ENCODE measurements around the gene LACTB. TPM values are rescaled to one million over a fixed set of nuclear protein-coding genes. Genes with fewer than 3 reads are reported as not detected.

Gene LACTB
- total and polyA plus RNA-seq, 11 donors: 17.9 to 31.0 (median 22.7) TPM

GRCh38 chr15:63160638-63161037, 39.0 kb downstream of the LACTB start:
- no peak for ATAC-seq
- Histone ChIP-seq H3K27ac (no peak overlapping the region), H3K36me3 (peaks cover 0 to 3% (median 0%) of the 10 kb centered on the region in 9 donors), H3K4me3 (no peak overlapping the region), H3K27me3 (no peaks in the 10 kb centered on the region), H3K9me3 (no peaks in the 10 kb centered on the region), H3K4me1 (peaks cover 0 to 15% (median 5%) of the 10 kb centered on the region in 12 donors)
- no peak for TF ChIP-seq CTCF (IDR thresholded peaks at IDR 0.05)
- TF ChIP-seq POLR2A (IDR thresholded peaks at IDR 0.05): no peak
- DNase-seq: no peak
- intact Hi-C loops (cut with DNase I): loop anchor here in 1 of 10 donors (10.0 kb wide), 1 partner anchor 254 kb away; no protein-coding TSS in a partner anchor

- H3K27me3 ChIP-seq: no peaks in the 10 kb centered on the region
These were observed 41.6 kb downstream of the LACTB start for GRCh38 chr15:63163217-63163616.

DNA sequence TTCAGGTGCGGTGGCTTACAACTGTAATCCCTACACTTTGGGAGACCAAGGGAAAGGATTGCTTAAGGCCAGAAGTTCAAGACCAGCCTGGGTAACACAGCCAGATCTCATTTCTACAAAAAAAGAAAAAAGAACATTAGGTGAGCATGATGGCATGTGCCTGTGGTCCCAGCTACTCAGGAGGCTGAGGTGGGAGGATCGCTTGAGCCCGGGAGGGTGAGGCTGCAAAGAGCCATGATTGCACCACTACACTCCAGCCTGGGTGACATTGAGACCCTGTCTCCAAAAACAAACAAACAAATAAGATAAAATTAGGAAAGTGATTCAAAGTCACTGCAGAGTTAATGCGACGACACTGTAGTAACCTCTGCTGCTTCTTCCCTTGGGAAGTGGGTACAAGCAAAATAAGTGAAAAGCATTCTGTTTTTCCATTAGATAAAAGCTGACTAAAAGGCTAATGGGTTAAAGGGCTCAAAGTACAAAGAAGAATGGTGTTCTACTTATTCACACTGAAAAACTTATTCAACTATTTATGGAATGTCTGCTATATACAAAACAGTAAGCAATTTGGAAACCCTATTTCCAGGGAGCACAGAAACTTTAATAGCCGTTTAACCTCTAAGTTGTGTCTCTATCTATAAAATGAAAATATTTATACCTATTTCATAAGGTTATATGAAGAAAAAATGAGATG, 43.7 kb downstream of the LACTB start:
- intact Hi-C loops (cut with DNase I): loop anchor here in 1 of 10 donors (10.0 kb wide), 1 partner anchor 249 kb away; no protein-coding TSS in a partner anchor
- TF ChIP-seq POLR2A (IDR thresholded peaks at IDR 0.05): no peak
- TF ChIP-seq CTCF (IDR thresholded peaks at IDR 0.05): no peak
- H3K27me3 ChIP-seq: no peaks in the 10 kb centered on the region
- H3K27ac ChIP-seq: no peak overlapping the region
- no peaks in the 10 kb centered on the region for H3K9me3 ChIP-seq
- H3K4me3 ChIP-seq: no peak overlapping the region
- peaks cover 0 to 3% (median 0%) of the 10 kb centered on the region in 9 donors for H3K36me3 ChIP-seq
- 87 to 94% (median 90%) methylated on average over 6 of the region's 6 CpGs for WGBS, 4 donors
- H3K4me1 ChIP-seq: no peaks in the 10 kb centered on the region
- DNase-seq (no peak), ATAC-seq (no peak)

More at GRCh38 chr15:63163217-63163616, 41.6 kb downstream of the LACTB start:
- TF ChIP-seq POLR2A (IDR thresholded peaks at IDR 0.05): no peak
- no peak for TF ChIP-seq CTCF (IDR thresholded peaks at IDR 0.05)
- WGBS, 4 donors: 87 to 96% (median 92%) methylated on average over 3 to 4 of the region's 4 CpGs
- intact Hi-C loops (cut with DNase I): loop anchor here in 1 of 10 donors (10.0 kb wide), 1 partner anchor 252 kb away; no protein-coding TSS in a partner anchor
- no peak overlapping the region for H3K4me3 ChIP-seq
- ATAC-seq (no peak), DNase-seq (no peak)
- H3K27ac ChIP-seq: no peak overlapping the region
- no peaks in the 10 kb centered on the region for H3K9me3 ChIP-seq
- peaks cover 0 to 4% (median 0%) of the 10 kb centered on the region in 12 donors for H3K4me1 ChIP-seq
- peaks cover 0 to 3% (median 0%) of the 10 kb centered on the region in 9 donors for H3K36me3 ChIP-seq

DNA sequence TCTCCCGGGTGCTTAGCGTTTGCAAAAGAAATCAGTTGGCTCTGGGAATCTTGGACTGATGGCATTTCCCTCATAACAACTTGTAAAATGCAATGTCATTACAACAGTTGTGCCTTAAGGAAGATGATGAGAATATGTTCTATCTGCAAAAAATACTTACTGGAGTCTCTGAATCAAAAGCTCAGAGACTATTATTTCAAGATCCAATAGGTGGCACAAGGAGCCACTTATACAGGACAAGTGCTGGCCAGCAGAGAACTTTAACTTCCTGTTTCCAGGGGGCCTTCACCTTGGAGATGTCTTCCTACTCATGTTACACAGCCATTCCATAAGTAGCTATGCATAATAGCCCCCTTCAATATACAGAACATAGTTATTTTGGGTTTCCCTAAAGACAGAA, 44.6 kb downstream of the LACTB start:
- no peak for TF ChIP-seq POLR2A (IDR thresholded peaks at IDR 0.05)
- TF ChIP-seq CTCF (IDR thresholded peaks at IDR 0.05): peak in 3 of 12 donors; percentile 8 to 19 (median 13)
- intact Hi-C loops (cut with DNase I): loop anchor here in 1 of 10 donors (10.0 kb wide), 1 partner anchor 249 kb away; no protein-coding TSS in a partner anchor
- Histone ChIP-seq H3K27ac (no peak overlapping the region), H3K36me3 (peaks cover 0 to 3% (median 0%) of the 10 kb centered on the region in 9 donors), H3K27me3 (no peaks in the 10 kb centered on the region), H3K4me1 (no peaks in the 10 kb centered on the region), H3K9me3 (no peaks in the 10 kb centered on the region), H3K4me3 (no peak overlapping the region)
- 84 to 95% (median 87%) methylated on average over 2 of the region's 2 CpGs for WGBS, 4 donors
- DNase-seq (no peak), ATAC-seq (no peak)

Measured in heart left ventricle (tissue), 16 donors.